Stimulated activated CD4-positive, alpha-beta T cell treated with anti-CD3 and anti-CD28 coated beads, Interleukin-4, amount 100 ng/mL, for 48 hours (primary cell): ENCODE measurements around the gene MON1B.
"Not testable (repeated sequence)": the region's sequence is repeated elsewhere in the genome, so short reads cannot be mapped to it uniquely, and the experiment has no call there.

Experiments used
- DNase-seq, 2 donors: peaks; one replicate each; pipeline ENCODE4 v3.0.0-alpha.2; 2020; ENCODE audit warnings: low read depth in 2 of 2

Gene MON1B

GRCh38 chr16:77197747-77198146 lies 6.8 kb downstream of the MON1B start:
- no peak for DNase-seq

- DNase-seq, result no peak
Observed at GRCh38 chr16:77199211-77199610, 8.2 kb downstream of the MON1B start, which contains the start of gene SYCE1L. TSS of gene SYCE1L (plus strand) at chr16:77199408. CDS start at chr16:77199452, 44 bp downstream.

- DNase-seq, result no peak
Observed at GRCh38 chr16:77206533-77206932, 15.5 kb downstream of the MON1B start.

- DNase-seq, result no peak
Observed at GRCh38 chr16:77207030-77207429, 16.0 kb downstream of the MON1B start.

- DNase-seq, result no peak
Observed at GRCh38 chr16:77208382-77208781, 17.4 kb downstream of the MON1B start.

- DNase-seq, result peak; percentile 56 to 58
Observed at GRCh38 chr16:77211880-77212740, 21.1 kb downstream of the MON1B start.

- peak; percentile 69 to 70 for DNase-seq
Observed at GRCh38 chr16:77212741-77213541, 22.0 kb downstream of the MON1B start.

- DNase-seq, result no peak
Observed at GRCh38 chr16:77213542-77214106, 22.6 kb downstream of the MON1B start.

GRCh38 chr16:77214411-77215138 lies 23.6 kb downstream of the MON1B start:
- DNase-seq, result no peak

- DNase-seq, result no peak
Observed at GRCh38 chr16:77219437-77219836, 28.4 kb downstream of the MON1B start.

GRCh38 chr16:77220427-77220826 lies 29.4 kb downstream of the MON1B start:
- DNase-seq, result no peak

- no peak for DNase-seq
Observed at GRCh38 chr16:77221482-77221881, 30.5 kb downstream of the MON1B start.

GRCh38 chr16:77223184-77223583 lies 32.2 kb downstream of the MON1B start:
- DNase-seq, result peak; percentile 10 to 31

- DNase-seq, result no peak
Observed at GRCh38 chr16:77225182-77225581, 34.2 kb downstream of the MON1B start.

GRCh38 chr16:77227745-77228144 lies 36.8 kb downstream of the MON1B start:
- DNase-seq, result no peak

- DNase-seq, result no peak
Observed at GRCh38 chr16:77231047-77231446, 40.1 kb downstream of the MON1B start.

- DNase-seq, result no peak
Observed at GRCh38 chr16:77233799-77234519, 43.0 kb downstream of the MON1B start.

GRCh38 chr16:77234611-77235010 lies 43.6 kb downstream of the MON1B start:
- DNase-seq, result no peak

- peak; percentile 78 to 85 for DNase-seq
Observed at GRCh38 chr16:77236063-77236511, 45.1 kb downstream of the MON1B start.

GRCh38 chr16:77238593-77238992 lies 47.6 kb downstream of the MON1B start:
- no peak for DNase-seq

GRCh38 chr16:77242471-77242870 lies 51.5 kb downstream of the MON1B start:
- DNase-seq, result not testable (repeated sequence)
